CD8-positive, alpha-beta memory T cell (primary cell): ENCODE data around the gene CHI3L2. TPM values are rescaled to one million over a fixed set of nuclear protein-coding genes. Genes with fewer than 3 reads are reported as not detected.
"Not testable (repeated sequence)": the region's sequence is repeated elsewhere in the genome, so short reads cannot be mapped to it uniquely, and the experiment has no call there.

Source experiments
- CTCF ChIA-PET: fragments of 350-600 bp; sonication (Branson Sonifier 250); formaldehyde crosslinking; loops from one replicate; lab custom pipeline; 2021; ENCODE audit warnings: antibody characterized with exemption; lab: Charles Lee
- POLR2A ChIA-PET: fragments of 350-600 bp; sonication (Branson Sonifier 250); formaldehyde crosslinking; loops from one replicate; lab custom pipeline; 2021; ENCODE audit warnings: antibody characterized with exemption; lab: Charles Lee
- DNase-seq, 5 donors: peaks; one replicate each; pipeline versions ENCODE4 v3.0.0 to v3.0.0-alpha.2; 2020 to 2022; ENCODE audit warnings: mixed read lengths in 1 of 5
- H3K27ac ChIP-seq: one replicate; pipeline ENCODE4 v1.7.0; 2013; ENCODE audit warnings: low read depth, mild to moderate bottlenecking, low read length, moderate library complexity
- H3K27me3 ChIP-seq: 2 replicates; pipeline ENCODE4 v1.7.0; 2013; ENCODE audit warnings: low read length, mild to moderate bottlenecking; ENCODE audit not compliant: insufficient read depth, poor library complexity, severe bottlenecking
- H3K36me3 ChIP-seq: 2 replicates; pipeline ENCODE4 v1.7.0; 2013; ENCODE audit warnings: mild to moderate bottlenecking, low read length, moderate library complexity; ENCODE audit not compliant: insufficient read depth
- H3K4me1 ChIP-seq: 2 replicates; pipeline ENCODE4 v1.7.0; 2013; ENCODE audit warnings: mild to moderate bottlenecking, low read length, moderate library complexity; ENCODE audit not compliant: insufficient read depth
- H3K4me3 ChIP-seq: 2 replicates; pipeline ENCODE4 v1.7.0; 2013; ENCODE audit warnings: mild to moderate bottlenecking, low read length
- H3K9me3 ChIP-seq: 2 replicates; pipeline ENCODE4 v1.7.0; 2013; ENCODE audit warnings: mild to moderate bottlenecking, low read length
- H3K27ac Mint-ChIP-seq, 8 donors: one replicate each; pipeline ENCODE4 v1.8.0; 2020 to 2021; ENCODE audit warnings: mixed read lengths in 8 of 8, mild to moderate bottlenecking in 6 of 8, inconsistent platforms in 3 of 8, moderate library complexity in 3 of 8
- H3K27me3 Mint-ChIP-seq, 2 donors: one replicate each; pipeline ENCODE4 v1.8.0; 2020 to 2021; ENCODE audit warnings: mixed read lengths in 2 of 2, mild to moderate bottlenecking in 1 of 2, moderate library complexity in 1 of 2
- H3K36me3 Mint-ChIP-seq, 3 donors: one replicate each; pipeline ENCODE4 v1.8.0; 2020 to 2021; ENCODE audit warnings: mixed read lengths in 3 of 3, inconsistent platforms in 1 of 3, mild to moderate bottlenecking in 1 of 3
- H3K4me1 Mint-ChIP-seq, 3 donors: one replicate each; pipeline ENCODE4 v1.8.0; 2020 to 2021; ENCODE audit warnings: mixed read lengths in 3 of 3, inconsistent platforms in 1 of 3, mild to moderate bottlenecking in 1 of 3
- H3K4me3 Mint-ChIP-seq, 7 donors: one replicate each; pipeline ENCODE4 v1.8.0; 2020 to 2021; ENCODE audit warnings: mixed read lengths in 7 of 7, mild to moderate bottlenecking in 6 of 7, moderate library complexity in 4 of 7, inconsistent platforms in 2 of 7
- H3K9me3 Mint-ChIP-seq, 5 donors: one replicate each; pipeline ENCODE4 v1.8.0; 2020 to 2022; ENCODE audit warnings: mixed read lengths in 5 of 5, mild to moderate bottlenecking in 3 of 5, moderate library complexity in 2 of 5, inconsistent platforms in 1 of 5
- polyA plus RNA-seq: library from polyadenylated mRNA; unstranded; fragments of 300-500 nt; fragmentation: Illumina TruSeq; gene quantifications from one replicate; pipeline ENCODE4 v1.2.3, GENCODE V29; 2021
- total RNA-seq, 2 experiments: library from RNA; stranded (reverse); gene quantifications; one replicate each; pipeline ENCODE4 v1.2.3, GENCODE V29; 2021

CHI3L2 gene
- total and polyA plus RNA-seq, 3 experiments from 2014 or later: 1.6 to 20.8 (median 1.9) TPM

GRCh38 chr1:111209622-111210021, 17.9 kb upstream of the CHI3L2 start:
- peaks cover 0 to 12% (median 0%) of the 10 kb centered on the region in 5 donors for H3K9me3 Mint-ChIP-seq
- ChIA-PET POLR2A (no interaction called here), CTCF (interaction anchor here (1.1 kb wide), 1 partner anchor 14 kb away, joined by 4 read pairs; no protein-coding TSS in a partner anchor)

GRCh38 chr1:111211921-111212320, 15.6 kb upstream of the CHI3L2 start:
- H3K4me3 ChIP-seq: no peak overlapping the region
- peaks cover 48 to 79% (median 69%) of the 10 kb centered on the region in 3 donors for H3K4me1 Mint-ChIP-seq
- H3K27me3 Mint-ChIP-seq: peaks cover 0 to 4% of the 10 kb centered on the region in 2 donors
- H3K9me3 Mint-ChIP-seq: peaks cover 0 to 15% (median 2%) of the 10 kb centered on the region in 5 donors
- ChIA-PET CTCF (no interaction called here), POLR2A (no interaction called here)
- no peak overlapping the region for H3K27ac ChIP-seq
- H3K4me1 ChIP-seq: peaks cover 49% of the 10 kb centered on the region
- DNase-seq: no peak
- H3K36me3 ChIP-seq: no peaks in the 10 kb centered on the region
- no peaks in the 10 kb centered on the region for H3K27me3 ChIP-seq
- peaks cover 0 to 4% (median 0%) of the 10 kb centered on the region in 3 donors for H3K36me3 Mint-ChIP-seq
- H3K9me3 ChIP-seq: no peaks in the 10 kb centered on the region
- no peak overlapping the region for H3K27ac Mint-ChIP-seq
- H3K4me3 Mint-ChIP-seq: no peak overlapping the region

More at GRCh38 chr1:111209622-111210021, 17.9 kb upstream of the CHI3L2 start:
- H3K4me3 Mint-ChIP-seq: peak overlapping the region in 1 of 7 donors; percentile 54
- no peaks in the 10 kb centered on the region for H3K27me3 Mint-ChIP-seq
- DNase-seq: no peak
- no peaks in the 10 kb centered on the region for H3K27me3 ChIP-seq
- peaks cover 40% of the 10 kb centered on the region for H3K4me1 ChIP-seq
- H3K36me3 ChIP-seq: no peaks in the 10 kb centered on the region
- no peaks in the 10 kb centered on the region for H3K9me3 ChIP-seq
- H3K27ac Mint-ChIP-seq: peak overlapping the region in 2 of 8 donors; percentile 7 to 19
- H3K36me3 Mint-ChIP-seq: peaks cover 0 to 3% (median 0%) of the 10 kb centered on the region in 3 donors
- H3K4me1 Mint-ChIP-seq: peaks cover 41 to 76% (median 65%) of the 10 kb centered on the region in 3 donors
- H3K27ac ChIP-seq: no peak overlapping the region
- no peak overlapping the region for H3K4me3 ChIP-seq

GRCh38 chr1:111212634-111213335, 14.7 kb upstream of the CHI3L2 start:
- Histone ChIP-seq H3K27ac (no peak overlapping the region), H3K4me3 (no peak overlapping the region), H3K4me1 (peaks cover 58% of the 10 kb centered on the region), H3K9me3 (no peaks in the 10 kb centered on the region), H3K36me3 (no peaks in the 10 kb centered on the region), H3K27me3 (no peaks in the 10 kb centered on the region)
- Mint-ChIP-seq H3K4me1 (peaks cover 56 to 80% (median 71%) of the 10 kb centered on the region in 3 donors), H3K9me3 (peaks cover 0 to 15% (median 2%) of the 10 kb centered on the region in 5 donors), H3K36me3 (peaks cover 2 to 4% (median 2%) of the 10 kb centered on the region in 3 donors), H3K27ac (peak overlapping the region in 7 of 8 donors; percentile 41 to 99 (median 95)), H3K4me3 (peak overlapping the region; percentile 63 to 77 (median 70)), H3K27me3 (peaks cover 0 to 4% of the 10 kb centered on the region in 2 donors)
- CTCF ChIA-PET: no interaction called here
- POLR2A ChIA-PET: no interaction called here
- no peak for DNase-seq

- Histone ChIP-seq H3K27me3 (no peaks in the 10 kb centered on the region), H3K4me3 (peak overlapping the region; percentile 46), H3K9me3 (no peaks in the 10 kb centered on the region), H3K4me1 (peaks cover 59% of the 10 kb centered on the region), H3K36me3 (no peaks in the 10 kb centered on the region), H3K27ac (no peak overlapping the region)
- POLR2A ChIA-PET: interaction anchor here (11.1 kb wide), 1 partner anchor 13 kb away, joined by 259 read pairs; the partner anchor contains the start of gene DENND2D
- CTCF ChIA-PET: interaction anchor here (2.1 to 10.7 kb wide), 3 partner anchors 10 to 13 kb away, joined by 8 to 252 read pairs (median 11); partner anchors contain the start of gene DENND2D
- Mint-ChIP-seq H3K27me3 (peaks cover 0 to 4% of the 10 kb centered on the region in 2 donors), H3K27ac (peak overlapping the region; percentile 95 to 99 (median 97)), H3K4me3 (peak overlapping the region; percentile 63 to 77 (median 70)), H3K36me3 (peaks cover 3 to 4% (median 4%) of the 10 kb centered on the region in 3 donors), H3K4me1 (peaks cover 61 to 80% (median 73%) of the 10 kb centered on the region in 3 donors), H3K9me3 (peaks cover 0 to 20% (median 2%) of the 10 kb centered on the region in 5 donors)
- DNase-seq: peak in 1 of 5 donors; percentile 43
Observed at GRCh38 chr1:111213412-111213811, 14.1 kb upstream of the CHI3L2 start.

GRCh38 chr1:111214074-111214801, 13.3 kb upstream of the CHI3L2 start:
- peak overlapping the region; percentile 63 to 77 (median 70) for H3K4me3 Mint-ChIP-seq
- H3K9me3 Mint-ChIP-seq: peaks cover 0 to 25% (median 2%) of the 10 kb centered on the region in 5 donors
- Histone ChIP-seq H3K9me3 (no peaks in the 10 kb centered on the region), H3K4me3 (peak overlapping the region; percentile 46), H3K27me3 (no peaks in the 10 kb centered on the region), H3K27ac (no peak overlapping the region), H3K36me3 (no peaks in the 10 kb centered on the region), H3K4me1 (peaks cover 67% of the 10 kb centered on the region)
- H3K27me3 Mint-ChIP-seq: peaks cover 0 to 4% of the 10 kb centered on the region in 2 donors
- H3K4me1 Mint-ChIP-seq: peaks cover 66 to 86% (median 79%) of the 10 kb centered on the region in 3 donors
- peak overlapping the region; percentile 95 to 99 (median 97) for H3K27ac Mint-ChIP-seq
- no peak for DNase-seq
- ChIA-PET CTCF (interaction anchor here (2.1 to 10.7 kb wide), 3 partner anchors 9 to 14 kb away, joined by 8 to 252 read pairs (median 11); partner anchors contain the start of gene DENND2D), POLR2A (interaction anchor here (0.7 to 11.1 kb wide), 8 partner anchors 9 to 32 kb away, joined by 3 to 259 read pairs (median 6); partner anchors contain the start of gene DENND2D)
- H3K36me3 Mint-ChIP-seq: peaks cover 3 to 6% (median 4%) of the 10 kb centered on the region in 3 donors

GRCh38 chr1:111214884-111215283, 12.6 kb upstream of the CHI3L2 start:
- Histone ChIP-seq H3K9me3 (no peaks in the 10 kb centered on the region), H3K4me3 (peak overlapping the region; percentile 46), H3K27me3 (no peaks in the 10 kb centered on the region), H3K4me1 (peaks cover 74% of the 10 kb centered on the region), H3K36me3 (no peaks in the 10 kb centered on the region), H3K27ac (no peak overlapping the region)
- H3K9me3 Mint-ChIP-seq: peaks cover 0 to 25% (median 2%) of the 10 kb centered on the region in 5 donors
- H3K4me3 Mint-ChIP-seq: peak overlapping the region; percentile 63 to 77 (median 70)
- peaks cover 0 to 4% of the 10 kb centered on the region in 2 donors for H3K27me3 Mint-ChIP-seq
- DNase-seq: peak in 2 of 5 donors; percentile 34 to 72
- CTCF ChIA-PET: interaction anchor here (1.5 to 10.7 kb wide), 5 partner anchors 8 to 23 kb away, joined by 3 to 252 read pairs (median 8); partner anchors contain the start of gene DENND2D
- POLR2A ChIA-PET: interaction anchor here (0.6 to 11.1 kb wide), 11 partner anchors 9 to 388 kb away, joined by 3 to 259 read pairs (median 5); partner anchors contain the start of genes DENND2D and LRIF1
- H3K36me3 Mint-ChIP-seq: peaks cover 3 to 6% (median 4%) of the 10 kb centered on the region in 3 donors
- peaks cover 73 to 87% (median 86%) of the 10 kb centered on the region in 3 donors for H3K4me1 Mint-ChIP-seq
- peak overlapping the region; percentile 95 to 99 (median 97) for H3K27ac Mint-ChIP-seq

- peak overlapping the region; percentile 95 to 99 (median 97) for H3K27ac Mint-ChIP-seq
- Histone ChIP-seq H3K27ac (peak overlapping the region; percentile 34), H3K4me3 (peak overlapping the region; percentile 46), H3K4me1 (peaks cover 78% of the 10 kb centered on the region)
- H3K36me3 Mint-ChIP-seq, H3K27me3 ChIP-seq, DNase-seq, H3K27me3 Mint-ChIP-seq, H3K36me3 ChIP-seq, H3K9me3 ChIP-seq: not testable (repeated sequence)
- H3K4me1 Mint-ChIP-seq: peaks cover 77 to 90% (median 88%) of the 10 kb centered on the region in 3 donors
- ChIA-PET CTCF (interaction anchor here (1.2 to 10.7 kb wide), 8 partner anchors 8 to 340 kb away, joined by 3 to 252 read pairs (median 5); partner anchors contain the start of gene DENND2D), POLR2A (interaction anchor here (0.6 to 11.1 kb wide), 15 partner anchors 8 to 539 kb away, joined by 3 to 259 read pairs (median 4); partner anchors contain the start of genes CEPT1, CHI3L2, DENND2D and DRAM2)
- peaks cover 0 to 25% (median 2%) of the 10 kb centered on the region in 5 donors for H3K9me3 Mint-ChIP-seq
- H3K4me3 Mint-ChIP-seq: peak overlapping the region; percentile 63 to 77 (median 70)
Observed at GRCh38 chr1:111215285-111215684, 12.2 kb upstream of the CHI3L2 start.
